ENCODE measurements around the gene FBLIM1.
"Not testable (repeated sequence)": the region's sequence is repeated elsewhere in the genome, so short reads cannot be mapped to it uniquely, and the experiment has no call there.

Gene FBLIM1

DNA sequence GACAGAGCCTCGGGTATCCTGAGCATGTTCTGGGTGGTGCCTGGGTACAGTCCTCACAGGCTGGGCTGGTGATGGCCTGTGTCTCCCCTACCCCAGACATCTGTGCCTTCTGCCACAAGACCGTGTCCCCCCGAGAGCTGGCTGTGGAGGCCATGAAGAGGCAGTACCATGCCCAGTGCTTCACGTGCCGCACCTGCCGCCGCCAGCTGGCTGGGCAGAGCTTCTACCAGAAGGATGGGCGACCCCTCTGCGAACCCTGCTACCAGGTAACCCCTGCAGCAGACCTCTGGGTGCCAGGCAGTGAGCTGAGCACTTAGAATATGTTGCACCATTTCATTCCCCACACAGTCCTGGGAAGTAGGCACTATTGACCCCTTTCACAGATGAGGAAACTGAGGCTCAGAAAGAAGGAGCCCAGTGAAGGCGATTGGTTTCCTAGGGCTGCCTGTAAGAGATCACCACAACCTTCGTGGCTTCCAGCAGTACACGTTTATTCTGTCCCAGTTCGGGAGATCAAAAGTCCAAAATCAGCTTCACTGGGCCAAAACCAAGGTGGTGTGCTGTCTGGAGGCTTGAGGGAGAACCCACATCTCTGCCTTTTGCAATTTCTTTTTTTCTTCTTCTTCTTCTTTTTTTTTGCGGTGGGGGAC is 11.8 kb downstream of the FBLIM1 start:
- DNase-seq: no peak

DNA sequence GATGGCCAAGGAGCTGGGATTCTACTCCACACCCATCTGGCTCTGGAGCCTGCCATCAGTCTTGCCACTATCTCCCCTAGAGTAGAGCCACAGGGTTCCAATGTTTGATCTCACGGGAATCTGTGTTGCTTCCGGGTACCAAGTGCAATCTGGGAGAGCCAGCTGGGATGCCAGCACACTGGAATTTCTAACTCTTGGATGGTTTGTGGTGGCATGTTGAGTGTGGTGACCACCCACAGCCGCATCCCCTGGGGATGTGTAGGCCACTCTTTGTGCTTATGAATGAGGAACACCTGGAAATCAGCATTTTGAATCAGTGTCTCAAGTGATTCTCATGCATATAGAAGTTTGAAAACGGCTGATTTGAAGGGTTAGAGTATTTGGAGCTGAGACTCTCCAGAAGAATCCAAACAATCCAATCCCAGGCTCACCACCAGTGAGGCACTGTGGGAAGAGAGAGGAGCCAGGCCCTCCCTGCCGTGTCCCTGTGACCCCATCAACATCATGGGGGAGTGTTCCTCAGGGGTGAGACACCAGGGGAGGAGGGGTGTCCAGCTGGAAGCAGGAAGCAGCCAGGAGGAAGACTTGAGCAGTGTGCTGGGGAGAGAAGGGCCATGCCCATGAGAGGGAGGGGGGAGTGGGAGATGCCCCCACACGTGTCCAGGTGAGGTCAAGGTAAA is 13.4 kb downstream of the FBLIM1 start:
- no peak for DNase-seq

GRCh38 chr1:15775706-15776105 is 17.1 kb downstream of the FBLIM1 start:
- DNase-seq: no peak

- DNase-seq: no peak
Measured at GRCh38 chr1:15777909-15778707, 19.5 kb downstream of the FBLIM1 start.

GRCh38 chr1:15785683-15786082 is 27.1 kb downstream of the FBLIM1 start:
- no peak for DNase-seq

- DNase-seq: no peak
Measured at GRCh38 chr1:15786581-15786980, 28.0 kb downstream of the FBLIM1 start.

DNA sequence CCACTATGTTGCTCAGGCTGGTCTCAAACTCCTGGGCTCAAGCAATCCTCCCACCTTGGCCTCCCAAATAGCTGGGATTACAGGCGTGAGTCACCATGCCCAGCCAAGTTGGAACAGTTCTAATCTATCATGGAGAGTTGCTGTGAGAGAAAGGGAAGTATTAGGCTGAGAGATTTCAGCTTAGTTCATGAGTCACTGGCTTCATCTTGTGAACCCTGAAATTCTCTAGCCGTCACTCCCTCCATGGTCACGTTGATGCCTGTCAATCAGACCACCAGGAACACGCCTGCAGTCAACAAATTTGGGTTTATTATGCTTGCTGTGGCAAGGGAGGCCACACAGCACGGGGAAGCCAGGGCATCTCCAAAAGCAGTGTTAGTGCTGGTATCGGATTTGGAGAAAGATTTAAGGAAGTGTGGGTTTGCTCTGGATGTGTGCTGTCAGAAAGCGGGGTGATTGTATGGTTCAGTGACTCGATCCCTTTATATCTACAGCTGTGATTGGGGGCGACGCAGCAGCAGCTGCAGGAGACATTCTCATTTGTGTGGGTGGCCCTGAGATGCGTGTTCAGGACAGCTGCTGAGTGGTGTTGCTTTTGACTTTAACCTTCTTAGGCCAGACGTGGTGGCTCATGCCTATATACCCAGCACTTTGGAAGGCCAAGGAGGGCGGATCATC is 30.2 kb downstream of the FBLIM1 start:
- DNase-seq: no peak

DNA sequence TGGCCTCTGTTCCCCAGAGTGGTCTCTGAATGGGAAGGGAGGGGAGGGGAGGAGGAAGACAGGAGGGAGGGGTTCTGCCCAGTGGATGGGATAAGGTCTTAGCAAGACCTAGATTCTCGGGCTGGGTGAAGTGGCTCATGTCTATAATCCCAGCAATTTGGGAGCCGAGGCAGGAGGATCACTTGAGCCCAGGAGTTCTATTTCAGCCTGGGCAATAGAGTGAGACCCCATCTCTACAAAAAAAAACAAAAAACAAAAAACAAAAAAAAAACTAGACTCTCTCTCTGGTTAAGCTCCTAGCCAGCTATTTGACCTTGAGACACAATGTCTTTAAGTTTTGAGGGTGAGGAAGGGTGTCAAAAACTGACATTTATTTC is 37.5 kb downstream of the FBLIM1 start:
- no peak for DNase-seq

- DNase-seq: no peak
Measured at GRCh38 chr1:15797614-15798390, 39.2 kb downstream of the FBLIM1 start.

- peak; percentile 29 to 47 for DNase-seq
Measured at GRCh38 chr1:15799004-15799867, 40.6 kb downstream of the FBLIM1 start.

GRCh38 chr1:15799928-15800835 is 41.6 kb downstream of the FBLIM1 start:
- no peak for DNase-seq

- DNase-seq: no peak
Measured at GRCh38 chr1:15802234-15802965, 43.8 kb downstream of the FBLIM1 start.

GRCh38 chr1:15803380-15803779 is 44.8 kb downstream of the FBLIM1 start:
- DNase-seq: peak; percentile 26 to 35

DNA sequence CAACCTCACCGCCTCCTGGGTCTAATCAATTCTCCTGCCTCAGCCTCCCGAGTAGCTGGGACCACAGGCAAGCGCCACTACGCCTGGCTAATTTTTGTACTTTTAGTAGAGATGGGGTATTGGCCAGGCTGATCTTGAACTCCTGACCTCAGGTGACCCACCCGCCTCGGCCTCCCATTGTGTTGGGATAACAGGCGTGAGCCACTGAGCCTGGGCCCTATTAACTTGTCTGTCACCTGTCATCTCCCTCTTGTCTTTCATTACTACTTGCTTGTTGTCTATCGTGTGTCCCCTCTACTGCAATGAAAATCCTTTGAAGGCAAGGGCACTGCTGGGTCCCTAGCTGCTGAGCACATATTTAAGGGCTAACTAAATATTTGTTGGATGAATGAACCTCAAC is 45.5 kb downstream of the FBLIM1 start:
- DNase-seq: no peak

DNA sequence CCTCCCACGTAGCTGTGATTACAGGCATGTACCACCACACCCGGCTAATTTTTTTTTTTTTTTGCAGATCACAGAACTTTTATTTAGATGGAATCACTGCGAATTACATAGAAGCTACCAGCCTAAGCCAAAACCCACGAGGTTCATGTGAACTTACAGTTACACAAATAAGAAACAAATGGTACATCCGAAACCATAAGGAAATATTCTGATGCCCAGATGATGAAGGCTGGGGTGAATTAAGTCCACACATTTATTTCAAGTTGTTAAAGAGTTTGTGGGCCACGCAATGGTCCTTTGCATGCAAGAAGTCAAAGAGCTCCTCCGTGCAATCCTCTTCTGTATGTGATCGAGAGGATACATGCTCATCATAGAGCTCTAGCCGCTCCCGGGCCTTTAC is 48.5 kb downstream of the FBLIM1 start:
- no peak for DNase-seq

GRCh38 chr1:15807549-15807948 is 49.0 kb downstream of the FBLIM1 start, which contains the start of gene UQCRHL:
UQCRHL (minus strand) TSS chr1:15807649; CDS start chr1:15807649, 0 bp downstream.
- not testable (repeated sequence) for DNase-seq

DNA sequence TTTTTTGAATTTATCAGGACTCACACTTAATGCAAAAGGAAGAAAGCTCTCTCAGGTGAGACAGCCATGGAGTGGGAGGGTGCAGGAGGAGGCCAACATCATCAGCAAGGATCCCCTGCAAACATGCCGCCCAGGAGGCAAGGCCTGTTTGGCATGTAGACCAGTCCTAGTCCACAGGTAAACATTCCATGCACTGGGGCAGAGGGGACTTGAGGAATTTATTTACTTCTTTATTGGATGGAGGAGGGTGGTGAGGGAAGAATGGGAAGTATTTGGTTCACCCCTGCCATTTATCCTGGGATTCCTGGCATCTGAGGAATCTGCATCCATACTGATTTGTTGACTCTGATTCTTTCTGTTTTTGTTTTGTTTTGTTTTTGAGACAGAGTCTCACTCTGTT is 50.4 kb downstream of the FBLIM1 start:
- no peak for DNase-seq

- DNase-seq: no peak
Measured at GRCh38 chr1:15810073-15810472, 51.5 kb downstream of the FBLIM1 start.

DNA sequence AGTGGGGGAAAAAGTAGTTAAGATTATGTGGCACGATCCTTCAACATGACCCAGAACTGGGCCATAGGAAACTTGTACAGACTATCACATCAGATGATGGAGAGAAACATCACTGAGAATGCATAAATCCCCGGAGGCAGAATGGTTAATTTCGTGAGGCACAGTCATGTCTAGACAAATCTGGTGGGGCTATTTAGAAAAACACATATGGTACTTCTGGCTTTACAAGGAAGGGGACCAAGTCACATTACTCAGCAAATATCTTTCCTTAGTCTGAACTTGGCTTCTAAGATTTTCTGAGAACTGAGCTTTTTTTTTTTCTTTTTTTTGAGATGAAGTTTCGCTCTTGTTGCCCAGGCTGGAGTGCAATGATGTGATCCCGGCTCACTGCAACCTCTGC is 58.1 kb downstream of the FBLIM1 start:
- no peak for DNase-seq

DNA sequence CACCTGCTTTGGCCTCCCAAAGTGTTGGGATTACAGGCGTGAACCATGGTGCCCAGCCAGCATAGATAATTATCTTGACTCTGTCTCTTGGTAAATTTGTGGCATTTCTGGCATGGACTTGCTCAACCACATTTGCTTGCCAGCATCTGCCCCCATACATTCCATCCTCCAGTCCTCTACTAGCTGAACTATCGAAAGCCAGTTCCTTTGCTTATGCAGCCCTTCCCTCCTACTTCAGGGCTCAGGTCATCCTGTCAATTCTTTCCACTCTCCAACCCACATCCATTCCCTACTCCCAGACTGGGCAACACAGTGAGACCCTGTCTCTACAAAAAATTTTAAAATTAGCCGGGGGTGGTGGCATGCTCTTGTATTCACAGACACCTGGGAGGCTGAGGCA is 61.9 kb downstream of the FBLIM1 start:
- no peak for DNase-seq
